Measurements from ENCODE around the gene LY6G6C.
A peak's percentile ranks its signal among the peaks of the same experiment; 100 is the strongest.

Gene LY6G6C, protein sequence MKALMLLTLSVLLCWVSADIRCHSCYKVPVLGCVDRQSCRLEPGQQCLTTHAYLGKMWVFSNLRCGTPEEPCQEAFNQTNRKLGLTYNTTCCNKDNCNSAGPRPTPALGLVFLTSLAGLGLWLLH

DNA sequence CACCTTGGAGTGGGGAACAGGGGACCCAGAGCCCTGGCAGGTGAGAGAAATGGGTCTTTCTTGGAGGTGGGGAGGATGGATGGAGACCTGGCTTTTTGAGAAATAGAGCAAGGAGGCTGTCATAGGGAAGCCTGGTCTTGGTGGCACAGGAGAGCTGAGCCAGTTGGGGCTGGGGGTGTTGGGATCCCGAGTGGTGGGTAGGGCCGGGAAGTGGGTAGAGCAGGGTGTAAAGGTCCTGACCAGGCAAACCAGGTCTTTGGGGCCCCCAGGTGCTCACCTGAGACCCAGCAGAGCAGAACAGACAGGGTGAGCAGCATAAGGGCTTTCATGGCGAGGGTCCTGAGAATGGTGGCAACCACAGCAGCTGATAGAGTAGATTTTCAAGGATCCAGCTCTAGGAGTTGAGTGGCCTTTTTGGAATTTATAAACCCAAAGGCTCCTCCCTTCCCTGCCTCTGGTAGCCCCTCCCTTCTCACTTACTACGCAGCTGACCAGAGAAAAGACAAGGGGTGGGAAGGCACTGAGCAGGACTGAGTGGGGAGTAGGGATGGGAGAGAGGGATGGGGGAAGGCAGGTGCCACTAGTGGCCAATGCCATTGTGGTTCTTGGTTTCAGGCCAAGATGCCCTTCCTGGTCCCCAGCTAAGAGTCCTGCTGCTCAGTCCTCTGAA, at the start of gene LY6G6C:
LY6G6C (minus strand) TSS at position 396 of the 670 bp plus-strand sequence; CDS start at position 329, 67 bp downstream.
- no peak for DNase-seq

DNA sequence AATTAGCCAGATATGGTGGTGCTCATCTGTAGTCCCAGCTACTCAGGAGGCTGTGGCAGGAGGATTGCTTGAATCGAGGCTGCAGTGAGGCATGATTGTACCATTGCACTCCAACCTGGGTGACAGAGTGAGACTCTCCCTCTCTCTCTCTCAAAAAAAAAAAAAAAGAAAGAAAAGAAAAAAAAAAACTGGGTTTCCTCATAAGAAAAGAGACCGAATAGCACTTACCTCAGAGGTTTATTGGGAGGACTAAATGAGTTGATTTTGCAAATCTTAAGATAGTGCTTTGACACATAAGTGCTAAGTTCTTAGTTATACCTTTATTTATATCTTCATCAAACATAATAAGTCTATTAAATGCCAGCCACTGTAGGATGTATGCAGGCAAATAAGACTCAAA, 49.3 kb upstream of the LY6G6C start:
- DNase-seq: no peak

DNA sequence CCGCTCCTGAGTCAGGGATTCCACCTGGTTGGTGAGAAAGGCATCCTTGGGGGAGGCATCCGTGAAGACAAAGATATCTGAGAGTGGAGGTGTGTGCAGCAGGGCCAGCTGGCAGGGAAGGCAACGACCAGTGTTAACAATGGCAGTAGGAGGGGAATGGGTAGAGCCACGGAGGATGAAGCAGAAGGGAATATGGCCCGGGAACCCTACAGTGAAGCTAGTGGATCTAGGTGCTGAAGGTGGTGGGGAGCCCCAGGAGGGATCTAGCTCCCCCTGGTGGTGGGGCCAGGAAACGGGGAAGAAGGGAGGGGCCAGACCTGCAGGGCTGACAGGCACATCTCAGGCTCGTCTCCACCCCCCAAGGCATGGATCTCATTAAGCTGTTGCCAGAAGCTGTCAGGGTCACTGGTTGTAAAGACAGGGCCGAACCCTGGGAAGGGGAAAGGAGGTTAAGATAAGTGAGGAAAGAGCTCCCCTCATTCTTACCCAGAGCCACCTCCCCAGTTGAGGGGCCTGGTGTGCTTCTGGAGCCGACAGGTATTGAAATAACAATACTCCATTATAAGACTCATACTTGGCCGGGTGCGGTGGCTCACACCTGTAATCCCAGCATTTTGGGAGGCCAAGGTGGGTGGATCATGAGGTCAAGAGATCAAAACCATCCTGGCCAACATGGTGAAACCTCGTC, 48.3 kb upstream of the LY6G6C start:
- DNase-seq: peak; percentile 51

DNA sequence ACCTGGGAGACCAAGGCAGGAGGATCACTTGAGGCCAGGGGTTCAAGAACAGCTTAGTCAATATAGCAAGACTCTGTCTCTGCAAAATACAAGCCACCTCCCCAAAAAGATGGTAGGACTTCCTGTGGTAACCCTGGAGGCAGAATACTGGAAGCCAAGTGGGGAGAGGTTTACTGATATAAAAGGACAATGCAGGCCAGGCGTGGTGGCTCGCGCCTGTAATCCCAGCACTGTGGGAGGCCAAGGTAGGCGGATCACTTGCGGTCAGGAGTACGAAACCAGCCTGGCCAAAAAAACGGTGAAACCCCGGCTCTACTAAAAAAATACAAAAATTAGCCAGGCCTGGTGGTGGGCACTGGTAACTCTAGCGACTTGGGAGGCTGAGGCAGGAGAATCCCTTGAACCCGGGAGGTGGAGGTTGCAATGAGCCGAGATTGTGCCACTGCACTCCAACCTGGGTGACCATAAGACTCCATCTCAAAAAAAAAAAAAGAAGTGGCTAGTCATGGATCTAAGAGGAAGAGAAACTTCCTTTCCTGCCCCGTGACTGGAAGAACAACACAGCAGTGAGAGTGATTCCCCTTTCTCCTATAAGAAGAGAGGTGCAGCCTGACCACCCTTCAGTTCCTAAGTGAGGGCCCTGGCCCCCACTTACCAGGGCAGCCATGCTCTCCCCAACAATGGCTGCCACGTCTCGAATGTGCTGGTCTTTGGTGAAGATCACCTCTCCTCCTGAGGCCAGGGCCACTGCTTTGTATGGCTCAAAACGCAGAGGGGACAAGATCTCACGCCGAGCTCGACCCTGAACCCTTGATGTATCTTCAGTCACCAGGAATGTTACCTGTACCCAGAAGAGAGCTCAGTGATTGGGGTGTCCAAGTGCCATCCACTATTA, 47.1 kb upstream of the LY6G6C start:
- no peak for DNase-seq

DNA sequence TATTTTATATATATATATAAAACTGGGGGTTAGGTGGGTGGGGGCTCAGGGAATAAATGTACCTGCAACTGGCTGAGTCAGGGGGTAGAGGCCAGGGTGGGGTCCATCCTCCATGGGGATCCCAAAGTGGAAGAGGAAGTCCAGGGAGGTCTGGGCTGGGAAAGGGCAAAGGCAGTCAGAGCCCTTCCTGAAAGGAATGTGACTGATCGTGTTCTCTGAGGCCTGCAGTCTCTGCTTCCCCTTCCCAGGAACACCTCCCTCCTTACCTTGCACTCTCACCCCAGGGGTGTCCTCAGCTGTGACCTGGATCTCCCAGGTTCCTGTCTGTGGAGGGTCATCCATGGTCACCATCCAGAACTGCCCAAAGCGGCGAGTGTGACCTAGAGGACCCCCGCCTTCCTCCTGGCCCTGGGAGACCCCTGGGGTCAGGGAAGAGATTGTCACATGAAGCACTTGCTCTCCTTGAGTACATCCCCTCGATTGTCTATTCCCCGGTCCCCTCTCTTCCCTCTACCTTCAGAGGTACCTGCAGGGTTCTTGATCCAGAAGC, 45.6 kb upstream of the LY6G6C start:
- DNase-seq: no peak

DNA sequence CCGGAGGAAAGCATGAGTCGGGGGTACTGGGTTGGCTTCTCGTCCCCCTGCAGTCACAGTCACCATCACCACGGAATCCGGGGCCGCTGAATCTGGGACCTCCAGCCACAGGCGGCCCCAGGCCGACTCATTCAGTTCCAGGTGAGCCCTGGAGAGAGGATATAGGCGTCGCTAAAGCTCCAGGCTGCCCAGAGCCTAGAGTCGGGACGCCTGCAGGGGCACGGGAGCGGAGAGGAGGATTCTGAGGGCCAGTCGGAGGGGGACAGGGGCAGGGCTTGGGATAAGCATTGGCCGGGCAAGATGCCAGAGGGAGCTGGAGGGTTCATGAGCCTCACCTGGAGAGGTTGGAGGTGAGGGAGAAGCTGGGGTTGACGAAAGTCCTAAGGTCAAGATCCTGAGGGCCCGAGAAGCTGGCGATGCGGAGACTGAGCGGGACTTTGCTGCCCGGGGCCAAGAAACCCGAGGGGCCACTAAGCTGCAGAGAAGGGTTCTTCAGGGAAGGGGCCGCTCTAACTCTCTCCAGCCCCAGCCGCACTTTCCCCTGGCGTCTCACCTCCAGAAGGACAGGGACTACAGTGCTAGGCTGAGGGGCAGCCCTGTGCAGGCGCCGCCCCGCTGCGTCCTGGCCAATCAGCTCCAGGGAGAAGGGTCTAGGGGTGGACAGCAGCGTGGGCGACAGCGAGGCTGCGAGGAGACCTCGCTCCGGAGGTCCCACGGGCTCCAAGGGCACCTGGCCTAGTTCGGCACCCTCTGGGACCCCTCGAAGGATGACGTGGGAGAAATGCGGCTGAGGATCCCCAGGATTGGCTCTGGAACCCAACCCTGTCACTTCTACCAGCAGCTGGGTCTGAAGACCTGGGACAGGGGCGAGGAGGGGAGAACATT, 44.6 kb upstream of the LY6G6C start:
- no peak for DNase-seq

DNA sequence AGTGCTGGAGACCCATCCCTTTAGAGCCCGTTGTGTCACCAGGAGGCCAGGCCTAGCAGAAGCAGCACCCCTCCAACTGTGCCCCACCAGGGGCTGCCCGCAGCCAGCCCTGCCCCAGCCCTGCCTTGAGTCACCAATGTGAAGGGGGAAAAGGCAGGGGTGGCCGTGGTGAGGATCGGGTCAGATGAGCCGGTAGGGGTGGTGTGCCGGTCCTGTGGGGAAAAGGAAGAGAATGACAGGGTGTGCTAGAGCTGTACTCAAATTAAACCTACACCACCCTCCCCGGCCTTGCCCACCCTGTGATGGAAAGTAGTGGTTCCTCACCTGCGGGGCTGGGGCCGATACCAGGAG, 44.0 kb upstream of the LY6G6C start:
- DNase-seq: no peak

DNA sequence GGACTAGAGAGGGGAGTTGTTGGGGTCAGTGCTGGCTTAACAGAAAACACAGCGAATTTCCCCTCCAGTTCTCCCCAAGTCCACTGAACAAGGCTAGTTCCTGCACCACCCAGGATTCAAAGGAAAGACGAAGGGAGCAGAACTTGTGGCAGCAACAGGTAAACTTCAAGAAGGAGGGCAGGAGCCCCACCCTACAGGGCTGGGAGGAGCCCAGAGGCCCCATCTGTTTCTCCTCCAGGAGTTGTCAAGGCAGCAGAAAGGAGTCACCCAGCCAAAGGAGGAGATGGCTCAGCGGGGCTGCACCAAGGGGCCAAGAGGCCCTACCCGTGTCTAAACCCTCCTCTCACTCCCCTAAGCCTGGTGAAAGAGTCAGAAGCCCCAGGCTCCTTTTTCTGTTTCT, 42.7 kb upstream of the LY6G6C start:
- no peak for DNase-seq

DNA sequence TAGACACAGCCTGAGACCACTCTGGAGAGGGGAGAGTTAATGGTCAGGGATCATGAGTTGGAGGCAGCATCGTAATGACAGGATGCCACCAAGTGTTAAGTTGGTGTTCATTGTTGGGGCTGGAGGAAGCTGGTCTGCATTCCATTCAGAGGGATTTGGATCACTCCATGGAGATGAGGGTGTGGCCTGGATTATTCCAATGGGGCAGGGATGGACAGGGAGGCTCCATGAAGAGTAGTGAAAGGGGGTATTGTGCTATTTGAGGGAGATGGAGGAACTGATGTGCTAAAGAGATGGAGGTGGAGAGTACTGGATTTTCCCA, 42.0 kb upstream of the LY6G6C start:
- no peak for DNase-seq

DNA sequence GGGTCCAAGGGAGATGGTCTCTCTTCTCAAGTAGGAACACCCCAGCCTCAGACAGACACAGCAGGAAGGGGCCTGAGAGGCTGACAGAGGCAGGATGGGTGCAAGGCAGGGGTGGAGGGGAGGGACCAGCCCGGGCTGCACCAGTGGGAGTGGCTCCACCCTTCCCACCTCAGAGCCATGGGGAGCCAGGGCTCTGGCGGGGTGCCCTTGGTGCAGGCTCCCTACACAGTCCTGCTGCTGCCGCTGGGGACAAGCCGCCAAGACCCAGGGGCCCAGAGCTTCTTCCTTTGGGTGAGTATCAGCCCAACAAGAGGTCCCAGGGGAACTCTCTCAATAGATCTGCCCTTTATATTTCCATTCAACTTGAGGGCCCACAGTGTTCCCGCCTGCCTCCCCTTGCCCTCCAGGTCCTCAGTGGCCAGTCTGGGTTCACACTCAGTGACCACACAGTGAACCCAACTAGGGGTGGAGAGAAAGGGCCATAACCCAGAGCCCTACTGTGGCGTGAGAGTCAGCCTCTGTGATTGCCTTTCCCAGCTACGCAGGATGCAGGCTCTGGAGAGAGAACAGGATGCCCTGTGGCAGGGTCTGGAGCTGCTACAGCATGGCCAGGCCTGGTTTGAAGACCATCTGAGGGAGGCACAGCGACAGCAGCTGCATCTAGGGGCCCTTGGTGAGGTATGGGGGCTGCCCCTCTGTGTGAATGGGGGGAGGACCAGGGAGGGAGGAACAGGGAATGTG, 41.5 kb upstream of the LY6G6C start:
- DNase-seq: no peak

DNA sequence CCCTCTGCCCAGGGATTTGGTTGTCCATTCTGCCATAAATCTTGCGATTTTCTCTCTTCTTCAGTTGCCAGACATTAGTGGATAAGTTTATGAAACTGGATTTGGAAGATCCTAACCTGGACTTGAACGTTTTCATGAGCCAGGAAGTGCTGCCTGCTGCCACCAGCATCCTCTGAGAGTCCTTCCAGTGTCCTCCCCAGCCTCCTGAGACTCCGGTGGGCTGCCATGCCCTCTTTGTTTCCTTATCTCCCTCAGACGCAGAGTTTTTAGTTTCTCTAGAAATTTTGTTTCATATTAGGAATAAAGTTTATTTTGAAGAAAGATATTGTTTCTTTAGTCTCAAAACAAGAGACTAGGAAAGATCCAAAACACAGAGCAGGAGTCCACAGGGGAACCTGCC, 40.8 kb upstream of the LY6G6C start, which contains the start of gene SAPCD1:
SAPCD1 (plus strand) TSS at position 301 of the 400 bp plus-strand sequence. CDS start 399 bp downstream, outside the sequence.
- DNase-seq: no peak

DNA sequence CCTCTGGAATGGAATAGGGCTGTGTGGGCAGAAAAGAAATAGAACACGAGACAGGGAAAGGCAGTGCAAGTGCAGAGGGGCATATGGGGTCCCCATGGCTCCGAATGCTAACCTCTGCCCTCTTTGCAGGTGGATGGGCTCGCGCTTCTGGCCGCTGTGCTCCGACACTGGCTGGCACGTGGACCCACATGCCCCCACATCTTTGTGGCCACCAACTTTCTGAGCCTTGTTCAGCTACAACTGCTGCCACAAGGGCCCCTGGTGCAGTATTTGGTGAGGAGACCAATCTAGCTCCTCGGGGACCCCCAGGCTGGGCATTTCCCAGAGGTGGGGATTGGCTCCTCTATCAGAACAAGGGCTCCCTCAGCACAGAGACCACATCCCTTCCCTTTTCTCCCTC, 39.8 kb upstream of the LY6G6C start:
- DNase-seq: no peak

DNA sequence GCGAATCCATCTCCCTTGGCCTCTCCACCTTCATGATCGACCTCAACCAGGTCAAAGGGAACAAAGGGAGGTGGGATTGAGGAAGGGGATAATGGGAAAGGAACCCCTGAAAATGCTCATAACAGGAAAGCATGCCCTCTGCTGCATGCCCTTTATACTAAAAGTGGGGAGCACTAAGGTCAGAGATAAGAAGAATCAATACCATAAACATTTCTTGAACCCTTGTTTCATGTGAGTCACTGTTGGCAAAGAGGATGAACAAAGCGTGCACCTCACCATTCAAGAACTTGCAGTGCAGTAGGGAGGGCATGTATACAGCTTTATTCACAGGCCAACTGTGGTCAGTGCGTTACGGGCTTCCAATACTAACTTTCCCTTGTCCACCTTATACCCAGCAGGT, 39.2 kb upstream of the LY6G6C start:
- no peak for DNase-seq

DNA sequence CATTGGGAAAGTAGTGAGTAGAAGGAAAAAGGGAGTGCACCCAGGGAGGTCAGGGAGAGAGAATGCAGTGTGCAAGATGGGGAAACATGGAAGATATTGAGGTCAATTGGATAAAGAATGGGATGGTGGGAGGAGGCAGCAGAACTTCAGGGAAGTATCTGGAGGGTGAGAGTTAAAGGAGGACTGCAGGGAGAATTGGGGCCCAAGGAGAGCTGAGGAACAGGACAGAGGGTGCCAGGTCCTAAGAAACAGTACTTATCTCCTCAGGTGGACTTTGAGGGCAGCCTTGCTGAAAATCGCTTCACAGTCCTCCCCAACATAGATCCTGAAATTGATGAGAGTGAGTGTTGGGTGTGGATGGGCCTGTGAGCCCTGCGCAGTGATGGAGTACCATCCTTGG, 36.7 kb upstream of the LY6G6C start:
- DNase-seq: no peak

DNA sequence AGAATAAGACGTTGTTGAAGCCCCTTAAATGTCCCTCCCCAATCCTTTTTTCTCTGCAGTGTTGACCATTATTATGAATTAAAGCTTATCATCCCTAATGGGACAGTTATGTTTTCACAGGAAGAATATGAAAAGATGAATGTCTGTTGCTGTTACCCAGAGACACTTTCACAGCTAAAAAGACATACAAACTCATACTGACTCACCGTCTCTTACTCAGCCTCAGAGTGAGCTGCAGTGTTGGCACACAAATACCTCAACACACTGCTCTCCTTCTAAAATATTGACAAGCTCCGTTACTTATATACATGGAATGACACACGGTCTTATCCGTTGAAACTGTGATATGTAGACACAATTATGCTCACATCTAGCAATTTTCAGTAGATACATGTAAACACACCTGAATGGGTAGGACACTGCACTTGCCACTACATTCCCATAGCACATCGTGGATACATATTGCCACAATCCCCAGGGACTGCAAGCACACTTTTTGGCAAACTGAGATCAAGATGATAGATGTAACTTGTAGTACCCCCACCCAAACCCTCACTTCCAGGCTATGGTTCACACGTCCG, 31.3 kb upstream of the LY6G6C start:
- no peak for DNase-seq

DNA sequence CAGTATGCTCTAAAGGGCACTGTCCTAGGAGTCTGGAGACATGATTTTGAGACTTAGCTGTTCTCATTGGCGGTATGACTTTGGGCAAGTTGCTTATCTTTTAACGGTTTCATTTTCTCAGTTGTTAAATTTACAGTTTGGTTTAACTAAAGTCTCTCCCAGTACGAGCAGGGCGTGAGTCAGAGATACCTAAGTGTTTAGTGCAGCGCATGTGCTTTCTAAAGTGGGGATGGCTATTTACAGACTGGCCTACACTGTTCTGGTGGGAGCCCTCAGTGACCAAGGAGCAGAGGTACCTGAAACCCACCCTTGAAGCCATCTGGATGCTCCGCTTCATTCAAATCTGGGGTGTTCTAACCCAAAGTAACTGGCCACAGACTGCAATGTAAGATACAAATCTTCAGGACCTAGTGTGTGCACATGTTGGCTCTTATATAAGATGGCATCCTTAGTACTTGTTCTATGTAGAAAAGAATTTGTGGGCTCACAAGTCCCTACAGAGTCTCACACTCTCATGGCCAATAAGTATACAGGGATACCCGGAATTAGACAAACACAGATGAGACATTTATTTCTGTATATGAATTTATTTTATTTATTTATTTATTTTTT, 29.0 kb upstream of the LY6G6C start:
- DNase-seq: no peak

DNA sequence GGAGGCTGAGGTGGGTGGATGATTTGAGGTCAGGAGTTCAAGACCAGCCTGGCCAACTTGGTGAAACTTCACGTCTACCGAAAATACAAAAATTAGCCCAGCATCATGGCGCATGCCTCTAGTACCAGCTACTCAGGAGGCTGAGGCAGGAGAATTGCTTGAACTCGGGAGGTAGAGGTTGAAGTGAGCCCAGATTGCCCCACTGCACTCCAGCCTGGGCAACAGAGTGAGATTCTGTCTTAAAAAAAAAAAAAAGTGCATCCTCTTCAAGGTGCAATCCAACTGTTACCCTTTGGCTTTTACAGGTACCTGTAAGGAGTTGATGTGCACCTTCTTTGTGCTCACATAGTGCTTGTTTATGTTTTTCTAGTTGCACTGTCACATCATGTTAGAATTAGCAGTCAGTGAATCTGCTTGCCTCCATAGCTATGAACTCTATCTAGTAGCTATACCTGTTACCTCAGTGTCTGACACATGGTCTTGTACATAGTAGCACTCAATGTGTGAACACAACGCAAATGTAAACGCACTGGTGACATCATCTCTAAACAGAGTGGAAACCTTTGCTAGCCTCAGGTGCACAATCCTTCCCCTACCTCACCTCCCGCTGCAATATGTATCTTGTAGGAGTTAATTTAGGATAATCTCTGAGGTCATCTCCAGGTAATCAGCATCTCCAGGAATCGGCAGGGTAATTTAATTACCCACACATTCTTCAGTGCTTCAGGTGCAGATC, 27.9 kb upstream of the LY6G6C start:
- no peak for DNase-seq

DNA sequence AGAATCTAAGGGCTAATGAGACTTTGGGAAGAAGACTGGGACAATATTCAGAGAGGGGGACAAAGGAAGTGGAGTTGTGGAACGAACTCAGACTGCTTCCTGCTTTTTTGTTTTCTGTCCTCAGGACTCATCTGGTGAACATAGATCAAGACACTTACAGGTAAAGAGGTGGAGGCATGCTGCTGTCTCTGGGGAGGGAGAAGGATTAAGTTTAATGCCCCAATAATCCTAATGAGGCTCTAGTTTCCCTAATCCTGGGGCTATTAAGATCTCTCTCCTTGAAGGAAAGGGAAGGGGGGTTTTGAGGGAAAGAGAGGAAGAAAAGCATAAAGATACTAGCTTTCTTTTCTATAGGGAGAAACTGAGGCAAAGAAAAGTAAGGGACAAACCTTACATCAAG, 22.9 kb upstream of the LY6G6C start:
- no peak for DNase-seq

DNA sequence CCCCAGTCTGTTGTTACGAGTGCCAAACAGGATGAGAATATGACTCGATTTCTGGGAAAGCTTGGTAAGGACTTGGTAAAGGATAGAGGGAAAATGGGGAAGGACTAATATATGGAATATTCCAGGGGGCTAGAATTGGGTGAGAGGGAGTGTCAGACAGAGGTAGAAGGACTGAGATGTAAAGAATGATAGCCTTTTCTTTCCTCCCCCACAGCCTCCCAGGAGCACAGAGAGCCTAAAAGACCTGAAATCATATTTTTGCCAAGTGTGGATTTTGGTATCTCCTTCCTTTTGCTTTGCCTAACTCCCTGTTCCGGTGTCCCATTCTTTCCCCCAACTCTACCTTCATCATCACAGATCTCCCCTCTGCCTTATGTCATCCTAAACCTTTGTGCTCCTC, 21.3 kb upstream of the LY6G6C start:
- no peak for DNase-seq

DNA sequence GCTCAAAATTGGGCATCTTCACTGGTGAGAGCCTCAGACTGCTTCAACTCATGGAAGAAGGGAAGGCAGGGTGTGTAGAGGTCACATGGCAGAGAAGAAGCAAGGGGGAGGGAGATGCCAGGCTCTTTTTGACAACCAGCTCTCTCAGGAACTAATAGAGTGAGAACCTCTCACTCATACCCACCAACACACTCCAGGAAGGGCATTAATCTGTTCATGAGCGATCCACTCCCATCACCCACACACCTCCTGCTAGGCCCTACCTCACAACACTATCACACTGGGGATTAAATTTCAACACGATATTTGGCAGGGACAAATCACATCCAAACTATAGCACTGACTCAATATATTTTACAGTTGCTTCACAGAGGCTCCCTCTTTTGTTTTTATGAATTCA, 20.3 kb upstream of the LY6G6C start:
- no peak for DNase-seq
